Measurements from ENCODE around the gene PHKB.

PHKB gene

DNA sequence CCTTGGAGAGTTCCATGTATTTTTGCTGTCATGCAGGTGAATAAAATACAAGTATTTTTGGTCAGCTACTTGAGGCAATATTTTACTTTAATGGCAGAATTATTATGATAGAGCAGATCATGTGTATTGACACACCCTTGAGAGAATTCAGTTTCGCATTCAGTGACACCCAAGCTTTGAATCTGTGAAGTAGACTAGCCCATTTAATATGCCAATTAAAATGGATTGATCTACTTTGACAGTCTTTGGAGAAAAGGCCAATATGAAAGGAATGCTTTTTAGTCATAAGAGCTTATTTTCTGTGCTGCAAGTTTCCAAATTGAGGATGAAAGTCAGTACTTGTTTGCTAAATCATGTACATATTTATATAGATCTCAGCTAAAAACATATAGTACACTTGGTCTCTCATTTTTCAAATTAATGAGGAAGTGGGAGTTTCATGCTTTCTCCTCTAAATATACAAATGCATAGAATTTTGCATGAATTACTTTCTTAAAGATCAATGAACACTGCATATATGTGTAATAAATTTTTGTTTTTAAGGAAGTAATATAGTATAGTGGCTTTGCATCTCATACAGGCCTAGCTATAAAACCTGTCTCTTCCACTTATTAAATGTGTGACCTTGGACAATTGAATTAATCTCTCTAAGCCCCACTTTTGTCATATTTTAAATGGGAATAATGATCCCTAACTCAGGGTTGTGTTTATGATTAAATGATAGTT is 161.5 kb downstream of the PHKB start:
- no peak overlapping the region for H3K4me3 ChIP-seq (replicated peaks in 1 of 2; ENCODE audit: low read depth in 2 of 2, low read length in 2 of 2)
- TF ChIP-seq, protein P1, sequence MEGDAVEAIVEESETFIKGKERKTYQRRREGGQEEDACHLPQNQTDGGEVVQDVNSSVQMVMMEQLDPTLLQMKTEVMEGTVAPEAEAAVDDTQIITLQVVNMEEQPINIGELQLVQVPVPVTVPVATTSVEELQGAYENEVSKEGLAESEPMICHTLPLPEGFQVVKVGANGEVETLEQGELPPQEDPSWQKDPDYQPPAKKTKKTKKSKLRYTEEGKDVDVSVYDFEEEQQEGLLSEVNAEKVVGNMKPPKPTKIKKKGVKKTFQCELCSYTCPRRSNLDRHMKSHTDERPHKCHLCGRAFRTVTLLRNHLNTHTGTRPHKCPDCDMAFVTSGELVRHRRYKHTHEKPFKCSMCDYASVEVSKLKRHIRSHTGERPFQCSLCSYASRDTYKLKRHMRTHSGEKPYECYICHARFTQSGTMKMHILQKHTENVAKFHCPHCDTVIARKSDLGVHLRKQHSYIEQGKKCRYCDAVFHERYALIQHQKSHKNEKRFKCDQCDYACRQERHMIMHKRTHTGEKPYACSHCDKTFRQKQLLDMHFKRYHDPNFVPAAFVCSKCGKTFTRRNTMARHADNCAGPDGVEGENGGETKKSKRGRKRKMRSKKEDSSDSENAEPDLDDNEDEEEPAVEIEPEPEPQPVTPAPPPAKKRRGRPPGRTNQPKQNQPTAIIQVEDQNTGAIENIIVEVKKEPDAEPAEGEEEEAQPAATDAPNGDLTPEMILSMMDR (IDR thresholded peaks at IDR 0.05; ENCODE audit: low read depth, low read length) = no peak
- DNase-seq (ENCODE audit: low read depth in 2 of 2) = no peak

DNA sequence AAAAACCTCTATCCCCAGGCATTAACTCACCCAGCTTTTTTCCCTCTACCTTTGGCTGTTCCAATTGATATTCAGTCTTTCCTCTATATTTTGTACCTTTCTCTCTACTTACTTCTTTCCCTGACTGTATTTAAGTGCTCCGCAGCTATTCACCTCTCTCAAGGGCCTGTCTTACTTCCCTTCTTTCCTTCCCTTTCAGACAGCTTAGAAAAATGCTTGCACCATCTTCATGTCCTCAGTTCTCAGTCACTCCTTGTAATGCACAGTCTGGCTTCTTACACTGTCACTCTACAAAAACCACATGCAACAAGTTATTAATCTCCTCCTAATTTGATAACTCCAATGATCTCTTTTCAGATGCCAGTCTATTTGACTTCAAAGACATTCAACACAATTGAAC is 163.4 kb downstream of the PHKB start:
- no peak for DNase-seq (ENCODE audit: low read depth in 2 of 2)
- TF ChIP-seq, protein P1 (IDR thresholded peaks at IDR 0.05; ENCODE audit: low read depth, low read length) = no peak
- no peak overlapping the region for H3K4me3 ChIP-seq (replicated peaks in 1 of 2; ENCODE audit: low read depth in 2 of 2, low read length in 2 of 2)

DNA sequence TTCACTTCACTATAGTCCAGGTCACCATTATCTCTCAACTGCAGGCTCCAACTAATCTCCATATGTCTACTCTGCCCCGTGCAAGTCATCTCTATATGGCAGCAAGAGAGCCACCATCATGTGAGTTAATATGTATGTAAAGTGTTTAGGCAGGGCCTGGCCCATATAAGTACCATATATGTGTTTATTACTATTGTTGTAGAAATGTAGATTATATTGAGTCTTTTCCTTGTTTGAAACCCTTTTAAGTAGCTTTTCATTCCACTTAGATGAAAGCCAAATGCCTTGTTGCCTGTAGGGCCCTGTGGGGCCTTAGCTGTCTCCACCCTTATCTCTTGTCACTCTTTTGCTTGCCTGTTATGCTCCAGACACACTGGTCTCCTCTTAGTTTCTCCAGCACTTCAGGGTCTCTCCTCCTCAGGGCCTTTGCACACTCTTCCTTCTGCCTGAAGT is 164.0 kb downstream of the PHKB start:
- no peak overlapping the region for H3K4me3 ChIP-seq (replicated peaks in 1 of 2; ENCODE audit: low read depth in 2 of 2, low read length in 2 of 2)
- TF ChIP-seq, protein P1 (IDR thresholded peaks at IDR 0.05; ENCODE audit: low read depth, low read length) = no peak
- DNase-seq (ENCODE audit: low read depth in 2 of 2) = no peak

DNA sequence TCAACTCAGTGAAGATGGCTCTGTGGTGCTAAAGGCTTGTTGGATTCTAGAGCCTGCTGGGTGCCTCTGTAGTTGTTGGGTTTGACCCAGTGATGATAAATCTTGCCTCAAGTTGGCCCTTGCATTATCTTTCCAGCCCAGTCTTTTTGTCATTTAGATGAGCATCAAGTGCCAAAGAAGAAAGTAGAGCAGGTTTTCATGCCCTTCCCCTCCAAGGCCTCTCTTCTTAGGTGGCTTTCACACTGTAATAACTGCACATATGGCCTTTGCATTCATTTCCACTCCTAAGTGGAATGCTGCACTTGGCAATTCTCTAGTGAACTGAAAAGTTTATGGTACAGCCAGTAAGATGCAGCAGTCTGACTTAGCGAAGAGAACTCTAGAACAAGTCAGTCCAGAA is 165.1 kb downstream of the PHKB start:
- TF ChIP-seq, protein P1 (IDR thresholded peaks at IDR 0.05; ENCODE audit: low read depth, low read length) = no peak

DNA sequence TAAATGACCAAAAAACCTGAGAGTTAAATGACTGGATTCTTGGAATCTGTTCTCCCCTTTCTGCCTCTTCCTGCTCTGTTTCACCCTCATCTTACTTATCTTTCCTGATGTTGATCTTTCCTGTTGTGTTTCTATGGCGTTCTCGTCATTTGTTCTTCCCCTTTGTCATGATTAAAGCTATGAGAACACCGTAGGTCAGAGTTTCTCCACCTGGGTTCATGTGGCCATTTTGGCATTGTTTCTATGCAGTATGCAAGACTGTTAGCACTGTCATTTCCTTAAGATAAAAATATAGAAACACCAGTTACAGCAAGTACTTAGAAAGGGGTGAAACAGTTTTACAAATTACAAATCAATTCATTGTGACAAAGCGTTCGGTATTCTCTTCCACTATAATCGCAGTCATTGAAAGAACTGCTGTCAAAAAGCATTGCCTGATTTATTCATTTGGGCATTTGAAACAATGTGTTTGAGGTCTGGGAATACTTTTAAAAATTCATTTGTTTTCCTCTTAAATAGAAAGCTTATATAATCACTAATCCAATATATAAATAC is 166.0 kb downstream of the PHKB start:
- TF ChIP-seq, protein P1 (IDR thresholded peaks at IDR 0.05; ENCODE audit: low read depth, low read length) = no peak
- H3K4me3 ChIP-seq (replicated peaks in 1 of 2; ENCODE audit: low read depth in 2 of 2, low read length in 2 of 2) = no peak overlapping the region
- DNase-seq (ENCODE audit: low read depth in 2 of 2) = peak; percentile 20 to 22

More for the DNA sequence above, 165.1 kb downstream of the PHKB start:
- no peak for DNase-seq (ENCODE audit: low read depth in 2 of 2)
- no peak overlapping the region for H3K4me3 ChIP-seq (replicated peaks in 1 of 2; ENCODE audit: low read depth in 2 of 2, low read length in 2 of 2)

DNA sequence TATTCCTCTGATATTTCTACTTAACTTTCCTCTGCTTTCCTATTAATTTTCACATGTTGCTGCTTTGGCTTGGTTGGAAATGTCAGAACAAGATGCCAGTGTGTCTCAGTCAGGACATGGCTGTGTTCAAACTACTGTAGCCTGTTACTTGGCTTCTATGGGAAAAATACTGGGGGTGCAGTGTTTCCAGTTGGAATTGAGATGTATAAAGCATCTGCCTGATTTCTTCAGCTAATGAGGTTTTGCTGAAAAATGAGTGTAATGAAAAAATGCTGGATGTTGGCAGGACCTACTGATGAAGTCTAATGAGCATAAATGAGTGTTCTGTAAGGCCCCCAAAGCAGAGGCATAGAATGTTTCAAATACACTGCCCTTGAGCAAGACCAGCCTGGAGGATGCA is 166.6 kb downstream of the PHKB start:
- TF ChIP-seq, protein P1 (IDR thresholded peaks at IDR 0.05; ENCODE audit: low read depth, low read length) = no peak
- no peak overlapping the region for H3K4me3 ChIP-seq (replicated peaks in 1 of 2; ENCODE audit: low read depth in 2 of 2, low read length in 2 of 2)
- no peak for DNase-seq (ENCODE audit: low read depth in 2 of 2)
